Coronary artery (tissue), 2 donors: ENCODE measurements around the gene NEMP2.

Experiments
- DNase-seq: peaks from one replicate; pipeline ENCODE4 v3.0.0-alpha.2; 2017; ENCODE audit warnings: low spot score
- H3K27ac ChIP-seq, 2 donors: fragments of 200-600 bp; sonication (generic); one replicate each; pipeline ENCODE4 v1.5.1; 2016 to 2019
- H3K4me3 ChIP-seq: fragments of 200-600 bp; sonication (generic); 2 replicates; pipeline ENCODE4 v1.5.1; 2016; ENCODE audit warnings: mild to moderate bottlenecking, moderate library complexity
- TF ChIP-seq, protein P1 (sequence below): fragments of 200-600 bp; sonication (generic); IDR thresholded peaks from one replicate; pipeline ENCODE4 v1.5.1; 2019; ENCODE audit warnings: antibody characterized with exemption

Gene NEMP2

DNA sequence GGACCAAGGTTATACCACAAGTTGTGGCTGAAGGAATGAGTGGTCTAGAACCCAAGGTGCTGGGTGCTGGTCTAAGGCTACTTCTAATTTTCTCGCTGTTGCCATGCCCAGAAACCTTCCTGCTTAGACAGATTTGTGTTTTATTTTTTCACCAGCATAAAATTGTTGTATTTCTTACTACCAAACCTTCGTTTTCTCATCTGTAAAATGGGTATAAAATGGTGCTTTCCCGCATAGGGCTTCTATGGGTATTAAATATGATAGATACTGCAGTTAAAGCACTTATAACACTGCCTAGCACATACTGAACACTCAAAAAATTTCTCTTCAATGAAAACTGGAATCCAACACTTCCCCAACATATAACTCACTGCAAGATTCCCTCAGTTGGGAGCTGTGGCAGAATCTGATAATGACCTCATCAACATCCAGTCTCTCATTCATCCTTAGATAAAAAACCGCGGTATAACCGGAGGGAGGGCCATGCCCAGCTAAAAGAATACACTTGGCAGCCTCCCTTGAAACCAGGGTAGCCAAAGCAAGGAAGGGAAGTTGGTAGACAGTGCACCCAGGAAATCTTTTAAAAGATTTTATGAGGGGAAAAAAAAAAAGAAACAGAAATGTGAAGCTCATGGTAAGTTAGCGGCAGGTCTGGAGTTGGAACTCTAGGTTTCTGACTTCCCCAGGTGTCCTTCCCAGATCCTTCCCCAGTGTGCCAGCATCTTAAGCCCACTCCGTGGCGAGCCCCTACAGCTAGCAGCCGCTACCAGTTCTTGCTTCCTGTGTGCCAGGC, 1.2 kb downstream of the NEMP2 start:
- DNase-seq, result no peak
- TF ChIP-seq, protein P1, sequence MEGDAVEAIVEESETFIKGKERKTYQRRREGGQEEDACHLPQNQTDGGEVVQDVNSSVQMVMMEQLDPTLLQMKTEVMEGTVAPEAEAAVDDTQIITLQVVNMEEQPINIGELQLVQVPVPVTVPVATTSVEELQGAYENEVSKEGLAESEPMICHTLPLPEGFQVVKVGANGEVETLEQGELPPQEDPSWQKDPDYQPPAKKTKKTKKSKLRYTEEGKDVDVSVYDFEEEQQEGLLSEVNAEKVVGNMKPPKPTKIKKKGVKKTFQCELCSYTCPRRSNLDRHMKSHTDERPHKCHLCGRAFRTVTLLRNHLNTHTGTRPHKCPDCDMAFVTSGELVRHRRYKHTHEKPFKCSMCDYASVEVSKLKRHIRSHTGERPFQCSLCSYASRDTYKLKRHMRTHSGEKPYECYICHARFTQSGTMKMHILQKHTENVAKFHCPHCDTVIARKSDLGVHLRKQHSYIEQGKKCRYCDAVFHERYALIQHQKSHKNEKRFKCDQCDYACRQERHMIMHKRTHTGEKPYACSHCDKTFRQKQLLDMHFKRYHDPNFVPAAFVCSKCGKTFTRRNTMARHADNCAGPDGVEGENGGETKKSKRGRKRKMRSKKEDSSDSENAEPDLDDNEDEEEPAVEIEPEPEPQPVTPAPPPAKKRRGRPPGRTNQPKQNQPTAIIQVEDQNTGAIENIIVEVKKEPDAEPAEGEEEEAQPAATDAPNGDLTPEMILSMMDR, result no peak
- peak overlapping the region; percentile 87 for H3K4me3 ChIP-seq
- peak overlapping the region; percentile 96 to 99 for H3K27ac ChIP-seq

DNA sequence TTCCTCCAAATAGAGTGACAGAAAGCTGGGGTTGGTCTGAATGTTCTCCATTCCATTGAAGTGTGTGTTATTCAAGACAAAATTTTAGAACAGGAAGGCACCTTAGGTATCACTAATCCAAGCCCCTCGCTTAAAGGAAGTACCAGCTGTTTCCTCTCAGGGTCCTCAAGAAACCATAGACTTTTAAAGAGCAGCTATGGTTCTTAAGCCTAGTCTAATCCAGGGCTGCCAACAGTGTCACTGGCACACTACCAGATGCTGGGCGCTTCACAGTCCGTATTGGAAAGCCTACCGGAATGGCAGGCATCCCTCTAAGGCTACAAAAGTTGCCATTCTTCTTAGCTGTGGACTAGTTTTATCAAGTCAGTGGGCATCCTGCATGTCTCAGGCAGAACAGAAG, 1.9 kb downstream of the NEMP2 start:
- no peak overlapping the region for H3K27ac ChIP-seq
- no peak overlapping the region for H3K4me3 ChIP-seq
- DNase-seq, result no peak
- TF ChIP-seq, protein P1, result no peak

DNA sequence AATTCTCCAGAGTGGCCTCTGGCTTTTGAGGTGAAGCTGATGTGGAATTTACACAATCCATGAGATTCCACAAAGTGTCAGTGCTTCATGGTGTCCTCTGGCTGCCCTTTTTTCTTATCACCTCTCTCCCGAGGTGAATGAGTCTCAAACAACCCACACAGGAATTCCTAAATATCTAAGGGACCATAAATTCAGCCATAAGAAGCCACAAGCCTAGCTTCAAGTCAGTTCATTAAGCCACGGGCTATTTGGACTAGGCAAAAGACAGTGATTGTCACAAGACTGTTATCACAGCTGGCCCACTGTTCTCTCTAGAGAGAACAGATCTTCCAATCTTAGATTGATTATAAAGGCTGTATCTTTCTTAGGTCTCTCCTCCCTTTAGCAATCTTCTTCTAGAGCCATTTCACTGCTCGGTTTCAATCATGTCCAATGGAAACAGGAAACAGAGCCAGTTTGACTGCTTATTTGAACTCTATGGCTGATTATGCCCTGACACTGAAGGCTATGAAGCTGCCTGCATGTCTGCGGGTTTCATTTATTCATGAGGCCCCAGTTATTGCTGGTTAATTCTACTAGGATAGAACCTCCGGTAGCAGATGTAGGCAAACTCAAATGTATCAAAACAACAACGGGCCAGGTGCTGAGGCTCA, 4.1 kb downstream of the NEMP2 start:
- DNase-seq, result no peak
- Histone ChIP-seq H3K27ac (no peak overlapping the region), H3K4me3 (no peak overlapping the region)
- TF ChIP-seq, protein P1, result no peak

DNA sequence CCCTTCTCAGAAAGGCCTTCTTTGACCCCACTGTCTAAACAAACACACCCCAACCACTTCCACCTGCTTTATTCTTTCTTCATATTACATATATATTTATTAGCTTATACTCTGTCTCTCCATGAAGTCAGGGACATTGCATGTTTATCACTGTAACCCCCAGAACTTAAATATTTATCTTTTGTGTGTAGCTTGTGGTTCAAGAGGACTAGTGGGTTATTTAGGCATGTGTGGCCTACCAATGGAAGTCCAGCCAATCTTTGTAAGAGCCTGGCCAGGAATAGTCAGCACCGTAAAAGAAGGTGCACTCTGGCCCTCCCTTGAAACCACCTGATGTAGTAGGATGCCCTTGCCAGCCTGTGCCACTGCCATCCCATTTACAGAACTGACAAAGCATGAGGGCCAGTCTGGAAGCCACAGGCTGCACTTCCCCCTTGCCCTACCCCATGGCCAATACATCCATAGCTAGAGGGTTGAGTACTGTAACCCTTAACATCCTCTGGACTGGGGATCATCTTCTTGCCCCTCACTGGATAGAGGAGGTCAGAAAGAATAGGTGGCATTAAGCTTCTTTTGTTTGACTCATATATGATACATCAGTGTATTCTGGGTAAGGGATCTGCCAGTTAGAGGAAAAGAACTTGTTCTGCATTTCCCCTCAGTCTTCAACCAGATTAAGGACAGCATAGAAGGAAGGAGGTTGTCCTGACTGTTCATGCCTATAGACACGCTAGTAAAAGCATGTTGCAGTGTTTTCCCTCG, 4.9 kb downstream of the NEMP2 start:
- no peak overlapping the region for H3K4me3 ChIP-seq
- no peak overlapping the region for H3K27ac ChIP-seq
- TF ChIP-seq, protein P1, result no peak
- no peak for DNase-seq

DNA sequence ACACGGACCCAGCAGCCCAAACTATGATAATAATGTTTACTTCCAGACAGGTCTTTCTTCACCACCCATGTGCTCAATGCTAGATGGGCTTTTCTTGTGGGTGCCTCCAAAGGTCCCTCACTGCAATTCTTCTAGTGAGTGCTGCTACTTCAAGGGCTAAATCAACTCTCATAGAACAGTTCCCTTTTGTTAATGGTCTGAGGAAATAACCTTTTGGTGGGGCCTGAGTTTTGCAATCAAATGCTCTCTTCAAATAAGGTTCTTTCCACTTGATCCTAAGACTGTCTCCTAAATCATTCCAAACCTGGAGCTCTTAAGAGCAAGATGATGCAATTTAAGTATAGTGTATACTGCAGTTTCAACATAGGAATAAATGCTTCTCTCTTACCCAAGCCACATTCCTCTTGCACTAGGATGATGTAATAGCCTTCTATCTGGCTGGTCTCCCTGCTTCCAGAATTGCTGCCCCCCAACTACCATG, 6.0 kb downstream of the NEMP2 start:
- DNase-seq, result no peak
- Histone ChIP-seq H3K27ac (no peak overlapping the region), H3K4me3 (no peak overlapping the region)
- TF ChIP-seq, protein P1, result no peak

DNA sequence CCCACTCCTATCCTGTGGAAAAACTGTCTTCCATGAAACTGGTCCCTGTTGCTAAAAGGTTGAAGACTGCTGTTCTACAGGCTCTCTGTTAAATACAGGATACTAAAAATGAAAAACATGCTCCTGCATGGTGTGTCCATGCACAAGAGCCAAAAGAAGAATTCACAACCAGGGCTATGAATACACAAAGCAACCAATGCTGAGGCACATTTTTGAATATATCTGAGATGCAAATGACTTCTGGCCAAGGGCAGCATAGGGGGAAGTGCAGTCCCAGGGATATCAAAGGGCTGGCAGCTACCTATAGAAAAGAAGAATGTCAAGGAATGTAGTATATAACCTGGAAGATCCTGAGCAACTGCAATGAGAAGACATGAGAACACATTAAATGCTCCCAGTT, 6.6 kb downstream of the NEMP2 start:
- Histone ChIP-seq H3K4me3 (no peak overlapping the region), H3K27ac (no peak overlapping the region)
- TF ChIP-seq, protein P1, result no peak
- DNase-seq, result no peak
